Adrenal gland (tissue), 5 donors: ENCODE results near the gene PPP1R3E.

Source experiments
- POLR2A ChIP-seq, 2 donors: fragments of 450-650 bp; IDR thresholded peaks; one replicate each; pipeline ENCODE4 v1.6.1; 2017; ENCODE audit warnings: antibody characterized with exemption in 2 of 2, mild to moderate bottlenecking in 2 of 2, moderate library complexity in 1 of 2
- TF ChIP-seq, protein P1 (sequence below), 6 experiments: fragments of 450-650 bp in 4 of 6; fragments of 200-600 bp in 2 of 6; sonication (generic) in 1 of 6; IDR thresholded peaks; 1 replicate in 5 of 6; 2 replicates in 1 of 6; pipeline versions ENCODE4 v1.5.1 to v1.8.0; 2016 to 2021; ENCODE audit warnings: antibody characterized with exemption in 6 of 6, mild to moderate bottlenecking in 2 of 6, moderate library complexity in 1 of 6
- donor health status: DM: no; HTN: no; CAD: no.

DNA sequence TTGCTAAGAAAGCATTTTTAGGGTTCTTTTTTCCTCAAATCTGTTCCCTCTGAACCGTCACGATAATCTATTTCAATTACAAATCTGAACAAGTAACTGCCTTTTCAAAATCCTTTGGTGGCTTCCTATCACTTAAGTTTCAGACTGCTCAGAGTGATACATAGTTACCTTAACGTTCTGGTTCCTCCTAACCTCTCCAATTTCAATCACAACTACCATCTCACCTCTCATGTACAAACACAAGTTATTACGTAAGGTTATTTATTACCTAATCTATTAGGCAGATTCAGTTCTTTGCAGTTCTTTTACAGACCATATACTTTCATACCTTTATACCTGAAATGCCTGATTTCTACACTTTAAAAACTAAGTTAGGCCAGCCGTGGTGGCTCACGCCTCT is 52.8 kb downstream of the PPP1R3E start:
- TF ChIP-seq, protein P1, sequence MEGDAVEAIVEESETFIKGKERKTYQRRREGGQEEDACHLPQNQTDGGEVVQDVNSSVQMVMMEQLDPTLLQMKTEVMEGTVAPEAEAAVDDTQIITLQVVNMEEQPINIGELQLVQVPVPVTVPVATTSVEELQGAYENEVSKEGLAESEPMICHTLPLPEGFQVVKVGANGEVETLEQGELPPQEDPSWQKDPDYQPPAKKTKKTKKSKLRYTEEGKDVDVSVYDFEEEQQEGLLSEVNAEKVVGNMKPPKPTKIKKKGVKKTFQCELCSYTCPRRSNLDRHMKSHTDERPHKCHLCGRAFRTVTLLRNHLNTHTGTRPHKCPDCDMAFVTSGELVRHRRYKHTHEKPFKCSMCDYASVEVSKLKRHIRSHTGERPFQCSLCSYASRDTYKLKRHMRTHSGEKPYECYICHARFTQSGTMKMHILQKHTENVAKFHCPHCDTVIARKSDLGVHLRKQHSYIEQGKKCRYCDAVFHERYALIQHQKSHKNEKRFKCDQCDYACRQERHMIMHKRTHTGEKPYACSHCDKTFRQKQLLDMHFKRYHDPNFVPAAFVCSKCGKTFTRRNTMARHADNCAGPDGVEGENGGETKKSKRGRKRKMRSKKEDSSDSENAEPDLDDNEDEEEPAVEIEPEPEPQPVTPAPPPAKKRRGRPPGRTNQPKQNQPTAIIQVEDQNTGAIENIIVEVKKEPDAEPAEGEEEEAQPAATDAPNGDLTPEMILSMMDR (IDR thresholded peaks at IDR 0.05), result no peak
- TF ChIP-seq POLR2A (IDR thresholded peaks at IDR 0.05), result no peak
